ENCODE data around the gene CD96.

- no peak for TF ChIP-seq CTCF (IDR thresholded peaks at IDR 0.05; ENCODE audit: insufficient read depth, low read depth, low read length)
- no peak for TF ChIP-seq EZH2 (IDR thresholded peaks at IDR 0.05; ENCODE audit: insufficient read depth, low read length)
Observed at GRCh38 chr3:111585217-111585616, 43.2 kb downstream of the CD96 start.
